LoVo (cell line): Measurements from ENCODE around the gene LEKR1.

Source experiments
- DNase-seq: peaks from one replicate; pipeline ENCODE4 v3.0.0-alpha.2; 2016; ENCODE audit warnings: low spot score

Gene LEKR1

GRCh38 chr3:156981005-156981404 is 154.9 kb downstream of the LEKR1 start:
- no peak for DNase-seq

DNA sequence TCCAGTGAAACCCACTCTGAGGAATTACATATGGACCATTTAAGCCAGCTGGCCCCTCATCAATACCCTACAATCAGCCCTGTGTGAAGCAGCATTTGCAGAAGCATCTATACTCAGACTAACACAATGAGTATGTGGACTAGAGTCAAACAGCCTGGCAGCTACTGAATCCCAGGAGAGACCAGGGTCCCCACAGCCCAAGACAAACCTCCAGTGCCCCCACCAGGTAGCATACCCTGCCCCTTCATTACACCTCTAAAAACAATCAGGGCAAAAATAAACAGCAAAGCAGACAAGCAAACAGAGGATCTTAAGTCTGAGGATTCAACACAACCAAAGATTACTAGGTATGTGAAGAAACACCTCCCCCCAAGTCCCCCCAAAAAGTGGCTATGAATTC is 157.4 kb downstream of the LEKR1 start:
- no peak for DNase-seq

DNA sequence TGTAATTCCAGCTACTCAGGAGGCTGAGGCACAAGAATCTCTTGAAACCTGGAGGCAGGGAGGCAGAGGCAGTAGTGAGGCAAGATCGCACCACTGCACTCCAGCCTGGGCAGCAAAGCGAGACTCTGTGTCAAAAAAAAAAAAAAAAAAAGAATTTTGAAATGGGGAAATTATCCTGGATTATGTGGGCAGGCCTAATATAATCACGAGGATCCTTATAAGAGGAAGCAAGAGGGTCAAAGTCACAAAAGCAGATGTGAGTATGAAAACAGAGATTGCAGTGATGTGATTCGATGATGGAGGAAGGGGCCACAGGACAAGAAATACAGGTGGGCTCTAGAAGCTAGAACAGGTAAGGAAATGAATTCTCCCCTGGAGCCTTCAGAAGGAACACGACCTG is 159.6 kb downstream of the LEKR1 start:
- no peak for DNase-seq

DNA sequence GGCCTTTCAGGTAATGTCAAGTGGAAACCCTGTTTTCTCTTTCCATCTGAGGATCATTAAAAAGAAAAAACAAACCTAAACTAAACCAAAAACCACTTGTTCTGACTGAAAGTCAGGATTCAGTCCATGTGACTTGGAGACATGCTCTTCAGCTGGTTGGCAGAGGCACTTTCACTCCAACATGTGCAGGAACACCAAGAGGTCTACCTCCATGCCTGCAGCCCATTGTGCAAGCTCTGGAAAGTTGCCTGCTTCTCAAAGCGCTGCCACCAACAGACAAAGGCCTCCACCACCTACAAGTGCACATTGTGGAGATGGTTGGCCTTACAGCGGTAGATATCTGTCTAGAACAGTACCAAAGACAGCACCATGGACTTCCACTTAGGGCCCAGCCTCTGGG is 161.8 kb downstream of the LEKR1 start:
- DNase-seq = no peak

DNA sequence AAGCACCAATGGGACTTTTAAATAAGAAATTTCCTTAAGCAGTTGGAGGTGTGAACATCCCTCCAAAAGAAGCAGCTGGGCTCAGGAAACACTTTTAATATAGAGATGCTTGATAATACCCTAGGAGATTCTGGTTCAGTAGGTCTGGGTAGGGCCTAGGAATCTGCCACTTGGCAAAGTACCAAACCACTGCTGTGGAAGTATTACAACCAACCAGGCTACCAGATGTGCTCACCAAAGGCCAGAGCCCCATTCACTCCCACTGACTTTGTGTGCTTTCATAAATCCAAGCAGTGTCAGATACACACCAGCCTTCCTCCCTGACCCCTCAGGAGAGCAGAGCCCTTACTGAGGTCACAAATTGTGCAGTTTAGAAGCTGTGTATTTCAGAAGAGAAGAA is 171.2 kb downstream of the LEKR1 start:
- DNase-seq = no peak

DNA sequence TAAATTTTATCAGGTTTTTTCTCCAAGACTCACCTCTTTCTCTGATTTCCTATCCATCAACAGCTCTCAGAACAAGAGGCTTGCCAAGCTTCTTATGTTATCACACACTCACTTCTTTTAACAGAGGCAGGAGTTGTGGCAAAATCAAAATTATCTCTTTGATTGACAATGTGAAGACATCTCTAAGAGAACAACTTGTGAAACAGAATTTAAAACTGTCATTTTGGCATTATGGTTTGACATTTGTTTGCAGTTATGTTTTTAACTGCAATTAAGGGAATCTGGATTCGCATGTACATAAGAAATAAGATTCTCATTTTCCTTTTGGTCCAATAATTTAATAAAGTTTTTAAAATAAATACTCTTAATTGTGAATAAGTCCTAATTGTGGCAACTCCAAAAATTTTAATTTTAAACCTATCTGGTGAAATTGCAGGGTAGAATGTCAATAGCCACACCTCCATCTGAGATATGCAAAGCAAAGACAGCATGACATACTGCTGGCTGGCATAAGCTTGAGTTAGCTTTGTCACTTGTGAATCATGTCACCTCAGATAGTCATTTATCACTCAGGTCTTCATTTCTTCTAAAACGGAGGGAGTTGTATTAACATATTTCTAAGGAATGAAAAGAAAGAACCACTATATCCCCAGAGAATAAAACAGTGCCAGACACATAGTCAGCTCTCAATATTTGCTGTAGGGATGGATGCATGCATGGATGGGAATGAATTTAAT is 175.2 kb downstream of the LEKR1 start:
- no peak for DNase-seq

DNA sequence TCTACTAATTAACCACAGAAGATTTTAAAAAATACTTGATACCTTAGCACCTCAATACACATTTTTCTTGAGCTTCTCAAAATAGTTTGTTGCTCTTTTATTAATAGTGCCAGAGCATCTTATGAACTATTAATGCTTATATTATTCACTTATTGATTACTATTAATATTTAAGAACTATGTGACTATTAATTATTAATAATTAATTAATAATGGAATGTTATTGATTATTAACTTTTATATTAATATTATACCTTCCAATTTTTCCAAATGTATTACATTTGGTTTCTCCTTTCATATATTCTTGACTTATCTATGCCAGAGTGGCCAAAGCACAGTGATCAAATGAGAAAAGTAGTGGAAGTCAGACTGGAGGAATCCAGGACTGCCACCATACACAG is 195.5 kb downstream of the LEKR1 start:
- no peak for DNase-seq

DNA sequence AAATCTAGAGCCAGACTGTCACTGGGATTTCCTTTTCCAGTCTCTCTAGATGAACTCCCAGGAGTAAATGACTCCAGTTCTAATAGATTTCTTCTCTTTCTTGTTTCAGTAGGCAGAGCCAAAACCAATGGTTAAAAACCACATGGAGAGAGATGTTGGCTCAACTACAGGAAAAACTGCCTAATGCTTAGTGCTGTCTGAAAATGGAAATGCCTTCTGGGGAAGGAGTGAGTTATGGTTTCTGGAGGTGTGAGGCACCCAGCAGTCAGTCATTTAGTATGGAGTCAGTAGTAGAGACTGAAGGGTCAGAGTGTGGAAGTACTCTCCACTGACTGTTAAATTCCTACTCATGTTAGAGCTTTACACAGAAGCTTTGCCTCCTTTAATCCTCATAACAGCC is 197.1 kb downstream of the LEKR1 start:
- no peak for DNase-seq

DNA sequence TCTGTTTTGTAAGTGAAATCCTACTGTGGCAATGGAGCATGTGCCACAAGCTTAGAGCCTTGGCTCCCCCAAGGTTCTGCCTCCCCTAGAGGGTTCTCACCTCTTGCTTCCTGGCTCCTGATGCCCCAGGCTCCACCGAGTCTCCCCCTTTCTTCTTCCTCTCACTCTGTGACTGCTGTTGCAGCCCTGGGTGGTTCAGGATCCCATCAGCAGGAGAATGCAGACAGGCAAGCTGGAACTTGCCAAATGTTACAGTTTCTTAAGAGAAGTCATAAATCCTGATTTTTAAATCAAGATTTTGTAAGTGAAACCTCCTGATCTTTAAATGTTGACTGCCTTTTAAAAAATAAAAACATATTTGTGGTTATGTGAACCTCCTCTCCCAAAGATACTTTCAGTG is 199.9 kb downstream of the LEKR1 start:
- no peak for DNase-seq

GRCh38 chr3:157027861-157028745 is 201.9 kb downstream of the LEKR1 start:
- DNase-seq = no peak

- no peak for DNase-seq
Measured at GRCh38 chr3:157029365-157029790, 203.2 kb downstream of the LEKR1 start.

GRCh38 chr3:157030712-157031111 is 204.6 kb downstream of the LEKR1 start:
- no peak for DNase-seq

- no peak for DNase-seq
Measured at GRCh38 chr3:157033001-157033400, 206.8 kb downstream of the LEKR1 start.

- no peak for DNase-seq
Measured at GRCh38 chr3:157040456-157040855, 214.3 kb downstream of the LEKR1 start.

DNA sequence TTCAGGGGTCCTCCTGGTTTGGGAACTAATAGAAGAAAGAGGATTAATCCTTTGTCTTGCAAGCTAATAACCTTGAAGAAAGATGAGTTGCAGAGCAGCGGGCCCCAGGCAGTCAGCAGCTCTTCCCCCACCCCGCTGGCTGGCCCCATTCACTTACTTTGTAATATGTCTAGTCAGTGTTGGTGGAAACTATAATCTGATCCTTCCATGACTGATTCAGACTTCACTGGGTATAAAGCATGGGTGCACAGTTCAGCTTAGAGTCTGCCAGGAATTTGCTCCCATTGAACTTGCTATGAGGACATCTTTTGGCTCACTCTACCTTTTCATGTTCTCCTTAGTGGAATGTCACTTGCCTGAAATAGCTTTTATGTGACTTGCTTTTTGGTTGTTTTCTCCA is 216.1 kb downstream of the LEKR1 start:
- no peak for DNase-seq

DNA sequence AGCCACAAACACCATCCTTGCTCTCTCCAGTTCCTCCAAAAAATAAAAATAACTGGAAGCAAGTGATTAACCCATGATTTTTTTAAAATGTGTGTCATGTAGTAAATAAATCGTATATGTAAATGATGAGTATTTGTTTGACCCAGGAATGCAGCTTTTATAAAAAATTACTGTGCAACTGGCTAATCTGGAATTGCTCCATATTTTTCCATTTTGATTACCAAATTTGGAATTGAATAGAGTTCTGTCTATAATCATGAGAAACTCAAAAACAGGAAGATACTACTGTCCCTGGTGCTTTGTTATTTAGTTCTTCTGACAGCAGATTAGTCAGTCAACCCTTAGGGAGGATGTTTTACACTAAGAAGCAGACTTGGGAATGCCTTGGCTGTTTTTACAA is 217.6 kb downstream of the LEKR1 start:
- DNase-seq = no peak

GRCh38 chr3:157045238-157045850 is 219.2 kb downstream of the LEKR1 start:
- DNase-seq = no peak

DNA sequence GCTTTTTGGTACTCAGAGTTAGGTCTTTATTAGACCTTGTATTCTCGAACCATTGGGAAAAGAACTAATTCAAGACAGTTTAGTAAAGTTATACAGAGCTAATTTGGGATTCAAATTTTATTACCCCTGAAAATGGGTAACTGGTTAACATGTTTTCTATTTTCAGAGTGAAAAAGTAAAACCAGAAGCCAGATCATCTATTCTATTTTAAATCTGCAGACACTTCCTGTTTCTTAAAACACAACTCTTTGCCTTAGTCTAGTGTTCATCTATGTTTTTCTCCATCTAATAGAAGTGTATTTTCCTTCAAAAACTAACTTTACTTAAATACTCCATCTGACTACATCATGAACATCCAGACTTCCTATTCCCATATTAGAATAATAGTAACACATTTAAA is 220.4 kb downstream of the LEKR1 start:
- DNase-seq = no peak

GRCh38 chr3:157051055-157051454 is 224.9 kb downstream of the LEKR1 start:
- no peak for DNase-seq

GRCh38 chr3:157051591-157051990 is 225.4 kb downstream of the LEKR1 start:
- DNase-seq = no peak

DNA sequence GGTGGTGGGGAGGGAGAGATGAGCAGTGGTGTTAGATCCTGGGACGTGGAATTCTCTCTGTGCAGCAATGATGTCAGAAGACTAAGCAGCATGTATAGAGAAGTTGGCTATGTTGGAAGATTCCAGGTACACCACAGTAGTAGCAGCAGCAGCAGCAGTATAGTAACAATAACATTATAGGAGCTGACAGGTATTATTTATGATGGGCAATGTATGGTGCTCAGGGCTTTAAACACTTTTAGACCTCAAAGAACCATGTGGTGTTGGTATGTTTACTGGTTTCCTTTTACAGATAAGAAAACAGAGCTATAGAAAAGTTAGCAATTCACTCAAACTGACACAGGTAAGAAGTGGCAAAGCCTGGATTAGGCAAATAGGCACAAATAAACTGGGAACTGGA is 229.9 kb downstream of the LEKR1 start:
- DNase-seq = no peak

DNA sequence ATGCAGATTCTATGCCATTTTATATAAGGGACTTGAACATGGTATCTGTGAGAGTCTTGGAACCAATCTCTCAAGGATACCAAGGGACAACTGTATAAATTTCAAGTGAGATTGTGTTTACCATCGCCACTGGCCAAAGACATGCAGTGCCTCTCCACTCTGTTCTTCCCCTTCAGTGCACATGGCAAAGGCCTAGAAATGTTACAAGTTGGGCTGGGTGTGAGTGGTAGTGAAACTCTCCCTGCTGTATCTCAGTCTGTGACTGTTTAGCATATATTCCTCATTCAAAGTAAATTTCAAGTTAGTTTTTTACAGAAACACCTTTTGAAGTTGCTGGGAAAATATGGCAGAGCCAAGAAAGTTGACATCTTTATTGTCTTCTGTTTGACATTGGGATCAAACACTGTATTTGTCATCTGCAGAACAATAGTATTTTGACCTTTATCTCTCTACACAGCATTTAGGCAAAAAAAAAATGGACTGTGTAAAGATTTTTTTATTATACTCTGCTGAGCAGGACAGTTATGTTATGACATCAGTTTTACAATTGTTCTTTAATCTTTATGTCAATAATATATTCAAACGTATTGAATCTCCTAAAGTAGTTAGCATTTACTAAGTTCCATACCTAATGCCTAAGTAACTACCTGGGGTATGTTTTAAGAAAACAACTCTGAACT is 232.4 kb downstream of the LEKR1 start:
- DNase-seq = no peak
